RKO (cell line): ENCODE data around the gene INF2.
"Not testable (repeated sequence)": the region's sequence is repeated elsewhere in the genome, so short reads cannot be mapped to it uniquely, and the experiment has no call there.

Experiments
- DNase-seq: peaks from one replicate; pipeline ENCODE4 v3.0.0-alpha.2; 2016; ENCODE audit warnings: low spot score

The INF2 gene

GRCh38 chr14:104721505-104722431 is 32.4 kb downstream of the INF2 start:
- DNase-seq: no peak

GRCh38 chr14:104722938-104723650 is 33.7 kb downstream of the INF2 start:
- DNase-seq: no peak

GRCh38 chr14:104723651-104724406 is 34.4 kb downstream of the INF2 start, which contains the start of gene ADSS1:
TSS of gene ADSS1 (plus strand) at chr14:104724229. CDS start at chr14:104724271, 42 bp downstream.
- peak; percentile 45 for DNase-seq

- DNase-seq: peak; percentile 42
Measured at GRCh38 chr14:104724407-104724980, 35.1 kb downstream of the INF2 start.

GRCh38 chr14:104724981-104725771 is 35.8 kb downstream of the INF2 start:
- peak; percentile 25 for DNase-seq

- DNase-seq: no peak
Measured at GRCh38 chr14:104725772-104726548, 36.5 kb downstream of the INF2 start.

- DNase-seq: peak; percentile 23
Measured at GRCh38 chr14:104726600-104727451, 37.4 kb downstream of the INF2 start.

GRCh38 chr14:104728631-104729030 is 39.2 kb downstream of the INF2 start:
- DNase-seq: no peak

- DNase-seq: not testable (repeated sequence)
Measured at GRCh38 chr14:104729176-104729834, 39.9 kb downstream of the INF2 start.

- no peak for DNase-seq
Measured at GRCh38 chr14:104729835-104730181, 40.4 kb downstream of the INF2 start.

GRCh38 chr14:104730487-104730886 is 41.1 kb downstream of the INF2 start:
- DNase-seq: no peak

- peak; percentile 53 for DNase-seq
Measured at GRCh38 chr14:104731320-104732294, 42.2 kb downstream of the INF2 start.

- no peak for DNase-seq
Measured at GRCh38 chr14:104732355-104732804, 43.0 kb downstream of the INF2 start.

- DNase-seq: no peak
Measured at GRCh38 chr14:104732931-104733681, 43.7 kb downstream of the INF2 start.

GRCh38 chr14:104734051-104734587 is 44.7 kb downstream of the INF2 start:
- no peak for DNase-seq

- DNase-seq: no peak
Measured at GRCh38 chr14:104734601-104734990, 45.2 kb downstream of the INF2 start.
